Astrocyte (in vitro differentiated cells and primary cell): ENCODE data around the gene CENPC. TPM values are rescaled to one million over a fixed set of nuclear protein-coding genes. Genes with fewer than 3 reads are reported as not detected.

Experiments used
- DNase-seq: peaks from one replicate; pipeline ENCODE4 v3.0.0-alpha.2; 2010; ENCODE audit warnings: low read depth
- FAIRE-seq: peaks from 2 replicates; lab custom pipeline; 2011; peaks lifted over from hg19 to GRCh38; lab: Jason Lieb, UNC
- H2AFZ ChIP-seq: 2 replicates; pipeline ENCODE4 v1.6.0; 2012; ENCODE audit warnings: low read depth, low read length, inconsistent platforms
- H3K27ac ChIP-seq: 2 replicates; pipeline ENCODE4 v1.5.1; 2011; ENCODE audit warnings: low read depth, low read length, inconsistent platforms
- H3K27me3 ChIP-seq: 2 replicates; pipeline ENCODE4 v1.6.0; 2011; ENCODE audit warnings: low read length, inconsistent platforms; ENCODE audit not compliant: insufficient read depth
- H3K36me3 ChIP-seq: 2 replicates; pipeline ENCODE4 v1.5.1; 2011; ENCODE audit warnings: low read length, inconsistent platforms; ENCODE audit not compliant: insufficient read depth
- H3K4me1 ChIP-seq: 2 replicates; pipeline ENCODE4 v1.5.1; 2011; ENCODE audit warnings: low read length, inconsistent platforms; ENCODE audit not compliant: insufficient read depth
- H3K4me2 ChIP-seq: 2 replicates; pipeline ENCODE4 v1.6.0; 2012; ENCODE audit warnings: low read length, inconsistent platforms
- H3K4me3 ChIP-seq: 2 replicates; pipeline ENCODE4 v1.5.1; 2011; ENCODE audit warnings: low read depth, mild to moderate bottlenecking, low read length, inconsistent platforms; ENCODE audit not compliant: insufficient read depth
- H3K79me2 ChIP-seq: 2 replicates; pipeline ENCODE4 v1.6.0; 2012; ENCODE audit warnings: mild to moderate bottlenecking, low read length, inconsistent platforms; ENCODE audit not compliant: insufficient read depth
- H3K9ac ChIP-seq: 2 replicates; pipeline ENCODE4 v1.6.0; 2012; ENCODE audit warnings: mild to moderate bottlenecking, low read length, inconsistent platforms
- H3K9me3 ChIP-seq: 2 replicates; pipeline ENCODE4 v1.5.1; 2012; ENCODE audit warnings: low read depth, mild to moderate bottlenecking, low read length, inconsistent platforms; ENCODE audit not compliant: insufficient read depth
- H4K20me1 ChIP-seq: 2 replicates; pipeline ENCODE4 v1.6.0; 2012; ENCODE audit warnings: low read length, inconsistent platforms; ENCODE audit not compliant: insufficient read depth
- H3K27ac Mint-ChIP-seq: one replicate; pipeline ENCODE4 v1.8.0; 2021; ENCODE audit warnings: mild to moderate bottlenecking, mixed read lengths; ENCODE audit not compliant: unreplicated experiment
- H3K27me3 Mint-ChIP-seq: one replicate; pipeline ENCODE4 v1.8.0; 2021; ENCODE audit warnings: low read depth, mixed read lengths; ENCODE audit not compliant: unreplicated experiment
- H3K36me3 Mint-ChIP-seq: one replicate; pipeline ENCODE4 v1.8.0; 2021; ENCODE audit warnings: low read depth, mixed read lengths; ENCODE audit not compliant: unreplicated experiment
- H3K4me1 Mint-ChIP-seq: one replicate; pipeline ENCODE4 v1.8.0; 2021; ENCODE audit warnings: low read depth, mixed read lengths; ENCODE audit not compliant: unreplicated experiment
- H3K4me3 Mint-ChIP-seq: one replicate; pipeline ENCODE4 v1.8.0; 2021; ENCODE audit warnings: mild to moderate bottlenecking, moderate library complexity, mixed read lengths; ENCODE audit not compliant: unreplicated experiment
- H3K9me3 Mint-ChIP-seq: one replicate; pipeline ENCODE4 v1.8.0; 2021; ENCODE audit warnings: mild to moderate bottlenecking, mixed read lengths; ENCODE audit not compliant: unreplicated experiment
- EZH2 ChIP-seq: IDR thresholded peaks from 2 replicates; pipeline ENCODE4 v1.6.1; 2012; ENCODE audit warnings: mild to moderate bottlenecking, low read length, inconsistent platforms; ENCODE audit not compliant: insufficient read depth
- total RNA-seq: library from RNA; stranded (reverse); gene quantifications from 2 replicates; pipeline ENCODE4 v1.2.1, GENCODE V29; 2021
- TF ChIP-seq, protein P1 (sequence below): IDR thresholded peaks from 2 replicates; pipeline ENCODE4 v1.5.1; 2011; ENCODE audit warnings: low read depth, mild to moderate bottlenecking, inconsistent platforms, low read length, moderate library complexity; ENCODE audit not compliant: insufficient read depth

The CENPC gene
- total RNA-seq, 1 donor from 2014 or later: 13.4 TPM

DNA sequence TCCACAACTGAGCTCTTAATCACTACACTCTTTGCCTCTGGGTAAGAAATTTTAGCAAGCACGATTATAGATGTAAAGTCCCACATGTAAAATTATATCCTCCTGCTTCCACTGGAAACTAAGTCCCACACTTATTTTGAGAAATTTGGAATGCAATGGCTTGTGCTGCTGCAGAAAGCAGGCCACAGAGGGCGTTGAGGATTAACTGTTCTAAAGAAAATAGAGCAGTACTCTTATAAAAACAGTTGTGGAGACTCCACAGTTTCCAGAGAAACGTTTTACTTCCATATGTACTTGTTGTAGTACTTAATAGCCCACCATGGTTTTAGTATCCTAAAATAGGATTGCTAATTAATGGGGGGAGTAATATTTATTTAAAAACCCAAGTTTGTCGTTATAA, 1.7 kb upstream of the CENPC start:
- no peak overlapping the region for H3K4me3 Mint-ChIP-seq
- no peak overlapping the region for H3K4me3 ChIP-seq
- DNase-seq (no peak), FAIRE-seq (no peak)
- H3K9me3 ChIP-seq: no peaks in the 10 kb centered on the region
- H3K4me1 ChIP-seq: peaks cover 3% of the 10 kb centered on the region
- TF ChIP-seq, protein P1, sequence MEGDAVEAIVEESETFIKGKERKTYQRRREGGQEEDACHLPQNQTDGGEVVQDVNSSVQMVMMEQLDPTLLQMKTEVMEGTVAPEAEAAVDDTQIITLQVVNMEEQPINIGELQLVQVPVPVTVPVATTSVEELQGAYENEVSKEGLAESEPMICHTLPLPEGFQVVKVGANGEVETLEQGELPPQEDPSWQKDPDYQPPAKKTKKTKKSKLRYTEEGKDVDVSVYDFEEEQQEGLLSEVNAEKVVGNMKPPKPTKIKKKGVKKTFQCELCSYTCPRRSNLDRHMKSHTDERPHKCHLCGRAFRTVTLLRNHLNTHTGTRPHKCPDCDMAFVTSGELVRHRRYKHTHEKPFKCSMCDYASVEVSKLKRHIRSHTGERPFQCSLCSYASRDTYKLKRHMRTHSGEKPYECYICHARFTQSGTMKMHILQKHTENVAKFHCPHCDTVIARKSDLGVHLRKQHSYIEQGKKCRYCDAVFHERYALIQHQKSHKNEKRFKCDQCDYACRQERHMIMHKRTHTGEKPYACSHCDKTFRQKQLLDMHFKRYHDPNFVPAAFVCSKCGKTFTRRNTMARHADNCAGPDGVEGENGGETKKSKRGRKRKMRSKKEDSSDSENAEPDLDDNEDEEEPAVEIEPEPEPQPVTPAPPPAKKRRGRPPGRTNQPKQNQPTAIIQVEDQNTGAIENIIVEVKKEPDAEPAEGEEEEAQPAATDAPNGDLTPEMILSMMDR: no peak
- TF ChIP-seq EZH2: no peak
- H3K4me2 ChIP-seq: no peak overlapping the region
- no peaks in the 10 kb centered on the region for H3K27me3 ChIP-seq
- peaks cover 4% of the 10 kb centered on the region for H3K4me1 Mint-ChIP-seq
- H3K27ac ChIP-seq: no peak overlapping the region
- no peak overlapping the region for H3K9ac ChIP-seq
- no peaks in the 10 kb centered on the region for H4K20me1 ChIP-seq
- no peak overlapping the region for H2AFZ ChIP-seq
- no peaks in the 10 kb centered on the region for H3K9me3 Mint-ChIP-seq
- H3K79me2 ChIP-seq: peaks cover 34% of the 10 kb centered on the region
- H3K27ac Mint-ChIP-seq: no peak overlapping the region
- no peaks in the 10 kb centered on the region for H3K36me3 Mint-ChIP-seq
- H3K36me3 ChIP-seq: peaks cover 11% of the 10 kb centered on the region
- H3K27me3 Mint-ChIP-seq: no peaks in the 10 kb centered on the region

DNA sequence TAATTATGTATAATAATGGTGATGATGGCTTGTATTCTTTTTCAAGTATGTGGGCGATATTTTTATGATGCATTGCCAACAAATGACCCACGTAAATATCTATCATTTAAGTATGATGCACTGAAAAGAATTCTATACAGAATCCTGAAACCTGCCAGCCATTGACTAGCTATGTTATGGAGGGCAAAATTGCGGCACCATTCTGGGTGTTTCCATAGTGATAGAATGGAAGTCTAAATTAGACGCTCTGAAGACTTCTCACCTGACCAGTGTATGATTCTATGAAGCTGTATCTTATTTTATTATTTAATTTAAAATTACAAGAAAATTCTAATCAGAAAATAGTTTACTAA, 677 bp upstream of the CENPC start:
- Mint-ChIP-seq H3K27me3 (no peaks in the 10 kb centered on the region), H3K27ac (no peak overlapping the region), H3K4me1 (peaks cover 4% of the 10 kb centered on the region), H3K9me3 (no peaks in the 10 kb centered on the region), H3K36me3 (no peaks in the 10 kb centered on the region), H3K4me3 (no peak overlapping the region)
- FAIRE-seq: no peak
- no peak for DNase-seq
- TF ChIP-seq, protein P1: no peak
- no peak for TF ChIP-seq EZH2
- Histone ChIP-seq H3K4me2 (peak overlapping the region; percentile 72), H3K27ac (peak overlapping the region; percentile 63), H3K4me3 (peak overlapping the region; percentile 76), H3K36me3 (peaks cover 15% of the 10 kb centered on the region), H3K9me3 (no peaks in the 10 kb centered on the region), H3K27me3 (no peaks in the 10 kb centered on the region), H3K79me2 (peaks cover 42% of the 10 kb centered on the region), H2AFZ (peak overlapping the region; percentile 65), H3K9ac (peak overlapping the region; percentile 99), H3K4me1 (peaks cover 3% of the 10 kb centered on the region), H4K20me1 (no peaks in the 10 kb centered on the region)

DNA sequence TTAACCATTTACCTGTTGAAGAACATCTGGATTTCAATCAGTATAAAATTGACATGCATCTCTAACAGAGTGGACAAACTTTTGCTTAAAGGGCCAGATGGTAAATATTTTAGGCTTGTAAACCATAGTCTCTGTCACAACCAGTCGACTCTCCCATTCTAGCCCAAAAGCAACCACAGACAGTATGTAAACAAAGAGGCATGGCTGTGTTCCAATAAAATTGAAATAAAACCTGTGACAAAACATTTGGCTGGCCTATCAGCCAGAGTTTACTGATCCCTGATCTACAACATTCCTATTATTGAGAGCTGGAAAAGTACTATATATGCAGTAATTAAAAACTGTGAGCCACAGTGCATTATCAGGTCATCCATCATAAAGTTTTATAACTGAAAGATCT, 3.2 kb downstream of the CENPC start:
- H3K36me3 Mint-ChIP-seq: peaks cover 2% of the 10 kb centered on the region
- H3K4me3 ChIP-seq: no peak overlapping the region
- no peak overlapping the region for H3K4me2 ChIP-seq
- H3K27me3 ChIP-seq: no peaks in the 10 kb centered on the region
- H3K27ac Mint-ChIP-seq: no peak overlapping the region
- H3K27me3 Mint-ChIP-seq: no peaks in the 10 kb centered on the region
- H3K4me1 Mint-ChIP-seq: peaks cover 4% of the 10 kb centered on the region
- H3K4me3 Mint-ChIP-seq: no peak overlapping the region
- no peaks in the 10 kb centered on the region for H3K9me3 Mint-ChIP-seq
- peaks cover 3% of the 10 kb centered on the region for H3K4me1 ChIP-seq
- H3K36me3 ChIP-seq: peaks cover 30% of the 10 kb centered on the region
- H3K9ac ChIP-seq: no peak overlapping the region
- peaks cover 42% of the 10 kb centered on the region for H3K79me2 ChIP-seq
- no peak for DNase-seq
- H4K20me1 ChIP-seq: no peaks in the 10 kb centered on the region
- no peak overlapping the region for H2AFZ ChIP-seq
- no peak for FAIRE-seq
- TF ChIP-seq, protein P1: no peak
- TF ChIP-seq EZH2: no peak
- H3K27ac ChIP-seq: no peak overlapping the region
- no peaks in the 10 kb centered on the region for H3K9me3 ChIP-seq
